Brain microvascular endothelial cell (primary cell): ENCODE results near the gene CHIT1.

Experiments
- DNase-seq: peaks from one replicate; pipeline ENCODE4 v3.0.0-alpha.2; 2020
- H3K27ac ChIP-seq: fragments of 250-450 bp; sonication (Bioruptor Pico); 2 replicates; pipeline ENCODE4 v1.5.1; 2020; ENCODE audit warnings: mild to moderate bottlenecking, moderate library complexity
- H3K27me3 ChIP-seq: fragments of 250-450 bp; sonication (Bioruptor Pico); replicated peaks from 2 replicates; pipeline ENCODE4 v1.5.1; 2020; ENCODE audit warnings: mild to moderate bottlenecking
- H3K36me3 ChIP-seq: fragments of 250-450 bp; sonication (Bioruptor Pico); replicated peaks from 2 replicates; pipeline ENCODE4 v1.5.1; 2020; ENCODE audit warnings: mild to moderate bottlenecking
- H3K4me3 ChIP-seq: 2 replicates; pipeline ENCODE4 v1.5.1; 2011; ENCODE audit warnings: low read depth, mild to moderate bottlenecking, control low read depth, low read length, moderate library complexity
- in situ Hi-C: cut with HindIII; loops from 2 replicates; pipeline ENCODE4 v1.10.0; 2017; ENCODE audit warnings: low sequenced_read_pairs, low pct_ligation_motif_present
- TF ChIP-seq, protein P1 (sequence below): IDR thresholded peaks from 2 replicates; pipeline ENCODE4 v1.5.1; 2011; ENCODE audit warnings: low read depth, mild to moderate bottlenecking, moderate library complexity, low read length, control low read depth, inconsistent platforms; ENCODE audit errors: missing control alignments

The CHIT1 gene

DNA sequence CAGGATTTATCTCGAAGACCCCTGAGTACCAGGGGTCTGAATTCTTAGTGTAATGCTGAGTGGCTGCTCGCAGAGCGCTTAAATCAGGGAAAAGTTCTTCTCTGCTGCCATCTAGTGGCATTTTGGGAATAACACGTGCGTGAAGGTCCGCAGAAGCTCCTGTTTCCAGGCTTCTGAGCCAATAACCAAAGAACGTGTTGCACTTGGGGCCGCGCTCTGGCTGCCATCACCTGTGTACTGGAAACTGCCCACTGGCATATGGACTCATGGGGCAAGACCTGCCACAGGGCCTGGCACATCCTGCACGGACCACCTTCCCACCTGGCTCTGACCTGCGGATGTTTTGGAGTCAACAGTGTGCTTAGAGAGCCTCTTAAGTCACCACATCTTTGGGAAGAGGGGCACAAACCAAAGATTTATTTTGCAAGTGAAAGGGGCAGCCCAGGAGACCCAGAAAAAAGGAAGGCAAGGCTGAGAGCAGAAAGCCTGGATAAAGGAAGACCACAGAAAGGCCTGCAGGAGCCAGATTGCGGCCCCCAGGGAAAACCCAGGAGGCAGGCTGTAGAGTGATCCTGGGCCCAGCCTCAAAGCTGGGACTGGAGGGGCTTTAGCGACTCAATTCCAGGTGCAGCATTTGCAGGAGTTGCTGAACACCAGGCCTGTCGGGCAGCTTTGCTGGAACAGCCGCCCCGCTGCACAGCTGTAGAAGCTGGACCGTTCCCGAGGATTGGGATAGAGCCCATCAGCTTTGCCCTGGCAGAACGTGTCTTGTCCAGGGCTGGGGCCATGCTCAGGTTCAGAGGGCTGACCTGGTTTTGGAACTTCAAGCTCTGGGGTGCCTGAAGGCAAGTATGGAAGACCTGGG is 13.0 kb downstream of the CHIT1 start:
- no peak overlapping the region for H3K4me3 ChIP-seq
- TF ChIP-seq, protein P1, sequence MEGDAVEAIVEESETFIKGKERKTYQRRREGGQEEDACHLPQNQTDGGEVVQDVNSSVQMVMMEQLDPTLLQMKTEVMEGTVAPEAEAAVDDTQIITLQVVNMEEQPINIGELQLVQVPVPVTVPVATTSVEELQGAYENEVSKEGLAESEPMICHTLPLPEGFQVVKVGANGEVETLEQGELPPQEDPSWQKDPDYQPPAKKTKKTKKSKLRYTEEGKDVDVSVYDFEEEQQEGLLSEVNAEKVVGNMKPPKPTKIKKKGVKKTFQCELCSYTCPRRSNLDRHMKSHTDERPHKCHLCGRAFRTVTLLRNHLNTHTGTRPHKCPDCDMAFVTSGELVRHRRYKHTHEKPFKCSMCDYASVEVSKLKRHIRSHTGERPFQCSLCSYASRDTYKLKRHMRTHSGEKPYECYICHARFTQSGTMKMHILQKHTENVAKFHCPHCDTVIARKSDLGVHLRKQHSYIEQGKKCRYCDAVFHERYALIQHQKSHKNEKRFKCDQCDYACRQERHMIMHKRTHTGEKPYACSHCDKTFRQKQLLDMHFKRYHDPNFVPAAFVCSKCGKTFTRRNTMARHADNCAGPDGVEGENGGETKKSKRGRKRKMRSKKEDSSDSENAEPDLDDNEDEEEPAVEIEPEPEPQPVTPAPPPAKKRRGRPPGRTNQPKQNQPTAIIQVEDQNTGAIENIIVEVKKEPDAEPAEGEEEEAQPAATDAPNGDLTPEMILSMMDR: peak; percentile 73
- DNase-seq: peak; percentile 45
- in situ Hi-C loops: no loop called here
- no peak overlapping the region for H3K27ac ChIP-seq
- no peaks in the 10 kb centered on the region for H3K36me3 ChIP-seq
- peaks cover 16% of the 10 kb centered on the region for H3K27me3 ChIP-seq

- Histone ChIP-seq H3K27me3 (peaks cover 13% of the 10 kb centered on the region), H3K27ac (no peak overlapping the region), H3K36me3 (no peaks in the 10 kb centered on the region), H3K4me3 (no peak overlapping the region)
- no peak for DNase-seq
- TF ChIP-seq, protein P1: no peak
- in situ Hi-C loops: no loop called here
Observed at GRCh38 chr1:203215573-203215972, 13.9 kb downstream of the CHIT1 start.

DNA sequence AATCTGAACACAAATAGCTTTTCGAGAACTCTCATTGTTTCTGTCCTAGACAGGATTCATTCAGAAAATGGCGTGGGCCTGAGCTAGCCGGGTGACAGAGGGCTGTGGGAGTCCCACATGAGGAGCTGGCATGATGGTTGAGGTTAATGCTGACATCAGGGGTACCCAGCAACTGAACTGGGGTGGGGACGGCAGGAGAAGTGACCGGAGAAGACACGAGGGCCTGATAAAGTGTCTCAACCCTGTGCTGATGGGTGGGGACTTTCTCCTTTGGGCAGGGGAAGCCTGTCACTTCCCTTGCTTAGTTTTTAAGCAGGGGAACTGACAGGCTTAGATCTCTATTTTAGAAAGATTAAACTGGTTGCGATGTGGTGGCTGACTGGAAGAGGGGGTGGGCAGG is 14.6 kb downstream of the CHIT1 start:
- Histone ChIP-seq H3K27me3 (peaks cover 13% of the 10 kb centered on the region), H3K27ac (no peak overlapping the region), H3K36me3 (no peaks in the 10 kb centered on the region), H3K4me3 (no peak overlapping the region)
- no peak for DNase-seq
- TF ChIP-seq, protein P1: no peak
- in situ Hi-C loops: no loop called here

DNA sequence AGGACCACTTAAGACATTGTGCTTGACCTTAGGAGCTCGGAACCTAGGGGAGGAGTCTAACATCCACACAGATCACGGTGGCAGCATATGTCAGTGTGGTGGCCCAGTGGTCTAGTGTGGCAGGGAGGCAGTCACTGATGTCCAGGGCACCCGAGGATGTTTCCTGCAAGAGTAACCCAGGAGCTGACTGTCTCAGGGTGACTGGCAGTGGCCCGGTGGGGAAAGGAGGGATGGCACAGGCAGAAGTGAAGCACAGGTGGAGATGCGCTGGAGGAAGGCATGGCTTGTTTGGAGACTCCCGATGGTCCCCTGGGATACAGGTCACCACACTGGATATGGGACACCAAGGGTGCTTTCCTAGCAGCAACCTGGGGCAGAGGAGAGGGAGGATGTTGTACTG is 16.3 kb downstream of the CHIT1 start:
- TF ChIP-seq, protein P1: no peak
- in situ Hi-C loops: no loop called here
- Histone ChIP-seq H3K4me3 (no peak overlapping the region), H3K36me3 (no peaks in the 10 kb centered on the region), H3K27ac (no peak overlapping the region), H3K27me3 (peaks cover 13% of the 10 kb centered on the region)
- DNase-seq: no peak

GRCh38 chr1:203211812-203212211 is 17.7 kb downstream of the CHIT1 start:
- peaks cover 7% of the 10 kb centered on the region for H3K27me3 ChIP-seq
- TF ChIP-seq, protein P1: no peak
- H3K27ac ChIP-seq: no peak overlapping the region
- no peaks in the 10 kb centered on the region for H3K36me3 ChIP-seq
- H3K4me3 ChIP-seq: no peak overlapping the region
- in situ Hi-C loops: no loop called here
- DNase-seq: no peak

DNA sequence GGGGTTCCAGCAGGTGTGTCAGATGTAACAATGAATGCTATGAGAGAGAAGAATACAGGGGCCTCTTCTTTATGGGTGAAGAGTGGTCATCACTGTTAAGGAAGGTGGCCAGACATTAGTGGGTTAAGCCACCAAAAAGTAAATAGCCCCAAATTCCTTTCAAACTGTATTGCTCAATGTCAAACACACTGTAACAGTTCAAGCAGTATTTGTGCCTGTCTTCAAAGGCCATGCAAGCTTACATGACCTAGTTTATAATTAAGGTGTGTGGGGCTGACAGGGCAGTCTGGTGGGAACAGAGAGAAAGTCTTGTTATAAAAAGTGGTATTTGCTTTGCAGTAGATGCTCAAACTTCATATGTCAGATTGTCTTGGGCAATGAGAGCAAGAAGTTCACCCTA is 18.5 kb downstream of the CHIT1 start:
- Histone ChIP-seq H3K27me3 (peaks cover 2% of the 10 kb centered on the region), H3K27ac (no peak overlapping the region), H3K4me3 (no peak overlapping the region), H3K36me3 (no peaks in the 10 kb centered on the region)
- DNase-seq: no peak
- TF ChIP-seq, protein P1: no peak
- in situ Hi-C loops: no loop called here
